GM21381 (cell line): ENCODE measurements around the gene SLC30A1.
"Not testable (repeated sequence)": the region's sequence is repeated elsewhere in the genome, so short reads cannot be mapped to it uniquely, and the experiment has no call there.

Experiments used
- ATAC-seq: cut with Tn5 transposase; IDR thresholded peaks from one replicate; pipeline ENCODE4 v1.9.1; 2021; ENCODE audit warnings: mild to moderate bottlenecking, moderate library complexity; ENCODE audit not compliant: unreplicated experiment

SLC30A1 gene

DNA sequence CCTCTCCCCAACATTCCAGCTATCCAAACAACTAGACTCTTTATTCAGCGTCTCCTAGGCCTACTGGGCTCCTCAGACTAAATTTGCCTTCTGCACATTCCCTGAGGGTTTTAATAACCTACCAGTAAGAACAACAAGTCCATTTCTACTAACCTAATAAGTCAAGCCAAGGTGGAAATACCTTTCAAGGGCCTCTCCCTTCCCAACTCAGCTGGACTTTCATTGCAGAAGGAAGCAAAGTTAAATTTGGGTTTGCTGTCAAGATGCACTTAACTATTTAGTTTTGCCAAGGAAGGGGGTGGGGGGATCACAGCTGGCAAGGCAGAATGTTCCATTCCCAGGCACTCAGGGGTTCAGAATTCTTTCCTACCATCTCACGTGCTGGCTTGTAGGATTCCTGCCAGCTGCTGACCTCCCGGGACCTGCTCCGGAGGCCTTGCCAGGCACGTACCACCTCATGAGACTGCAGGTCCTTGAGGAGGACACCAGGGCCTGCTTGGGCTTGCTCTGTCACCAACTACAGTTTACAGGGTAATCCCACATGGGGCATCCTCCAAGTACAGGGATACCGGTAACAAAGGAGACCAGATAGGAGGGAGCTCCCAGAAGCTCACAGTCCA lies 29.8 kb downstream of the SLC30A1 start:
- ATAC-seq: no peak

- no peak for ATAC-seq
Observed at GRCh38 chr1:211548321-211549091, 30.5 kb downstream of the SLC30A1 start.

DNA sequence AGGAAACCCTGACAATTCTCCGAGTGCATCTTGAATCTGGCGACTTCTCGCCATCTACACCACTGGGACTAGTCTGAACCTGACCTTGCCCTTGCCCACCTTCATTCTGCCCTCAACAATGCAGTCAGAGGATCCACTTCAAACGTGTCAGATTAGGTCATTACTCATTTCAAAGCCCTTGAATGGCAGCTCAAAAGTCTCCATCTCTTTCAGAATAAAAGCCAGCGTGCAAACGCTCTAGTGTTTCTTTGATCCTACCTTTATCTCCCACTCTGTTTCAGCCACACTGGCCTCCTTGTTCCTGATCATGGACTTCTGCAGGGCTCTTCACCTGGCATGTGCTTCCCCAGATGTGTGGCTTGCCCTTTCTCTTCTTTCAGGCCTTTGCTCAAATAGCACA lies 31.3 kb downstream of the SLC30A1 start:
- no peak for ATAC-seq

- ATAC-seq: no peak
Observed at GRCh38 chr1:211546543-211546942, 32.4 kb downstream of the SLC30A1 start.

GRCh38 chr1:211543025-211543424 lies 35.9 kb downstream of the SLC30A1 start:
- no peak for ATAC-seq

GRCh38 chr1:211541720-211542477 lies 37.1 kb downstream of the SLC30A1 start:
- ATAC-seq: no peak

DNA sequence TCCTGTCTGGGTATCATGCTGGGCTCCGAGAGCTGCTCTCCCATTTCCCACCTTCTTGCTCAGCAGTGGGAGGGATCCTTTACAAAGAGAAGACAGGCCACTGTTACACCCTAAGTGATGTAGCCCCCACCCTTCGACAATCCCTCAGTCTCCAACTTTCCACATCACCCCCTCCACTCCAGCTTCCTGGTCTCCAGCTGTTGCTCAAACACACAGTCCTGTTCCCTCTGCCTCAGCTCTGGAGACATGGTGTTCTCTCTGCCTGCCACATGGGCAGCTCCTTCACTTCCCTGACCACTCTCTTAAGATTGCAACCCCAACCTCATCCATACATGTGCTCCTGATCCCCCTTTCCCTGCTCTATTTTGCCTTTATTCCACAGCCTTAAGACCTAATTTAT lies 37.7 kb downstream of the SLC30A1 start:
- no peak for ATAC-seq

DNA sequence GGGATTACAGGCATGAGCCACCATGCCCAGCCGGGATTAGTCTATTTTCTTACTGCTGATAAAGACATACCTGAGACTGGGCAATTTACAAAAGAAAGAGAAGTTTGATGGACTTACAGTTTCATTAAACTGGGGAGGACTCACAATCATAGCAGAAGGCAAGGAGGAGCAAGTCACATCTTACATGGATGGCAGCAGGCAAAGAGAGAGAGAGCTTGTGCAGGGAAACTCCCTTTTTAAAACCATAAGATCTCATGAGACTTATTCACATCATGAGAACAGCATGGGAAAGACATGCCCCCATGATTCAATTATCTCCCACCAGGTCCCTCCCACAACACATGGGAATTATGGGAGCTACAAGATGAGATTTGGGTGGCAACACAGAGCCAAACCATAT lies 38.1 kb downstream of the SLC30A1 start:
- ATAC-seq: not testable (repeated sequence)

GRCh38 chr1:211538287-211538686 lies 40.7 kb downstream of the SLC30A1 start:
- no peak for ATAC-seq

DNA sequence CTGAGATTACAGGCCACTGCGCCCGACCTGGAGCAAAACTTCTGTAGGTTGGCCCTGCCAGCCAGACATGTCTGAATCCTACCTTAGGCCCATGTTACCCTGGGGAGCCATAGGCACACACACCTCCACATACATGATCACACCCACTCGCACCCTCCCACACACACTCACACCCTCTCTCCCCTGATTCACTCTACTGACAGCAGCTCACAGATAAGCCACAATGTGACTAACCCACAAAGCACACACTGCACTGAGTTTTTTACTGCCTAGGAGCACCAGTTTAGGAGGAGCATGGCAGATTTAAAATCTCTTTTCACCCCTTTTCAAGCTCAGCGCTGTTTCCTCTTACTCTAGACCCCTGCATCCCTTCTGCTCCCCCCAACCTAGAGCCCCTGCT lies 41.7 kb downstream of the SLC30A1 start:
- ATAC-seq: no peak

DNA sequence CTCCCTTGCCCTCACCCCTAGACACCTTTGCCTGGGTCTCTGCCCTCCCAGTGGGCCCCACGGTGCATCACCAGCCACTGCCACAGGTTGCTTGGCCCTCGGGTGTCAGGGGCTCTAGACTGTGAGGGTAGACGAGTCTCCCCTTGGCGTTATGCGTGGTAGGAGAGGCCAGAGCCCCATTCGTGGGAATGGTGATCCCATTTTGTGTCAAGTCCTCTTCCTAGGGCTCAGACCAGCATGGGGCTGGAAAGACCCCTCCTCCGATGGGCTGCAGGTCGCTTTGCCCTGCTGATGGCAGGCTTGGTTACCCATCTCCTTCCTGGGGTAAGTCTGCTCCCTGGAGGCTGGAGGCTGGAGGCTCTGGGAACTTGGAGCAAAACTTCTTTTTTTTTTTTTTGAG lies 42.4 kb downstream of the SLC30A1 start:
- no peak for ATAC-seq

- no peak for ATAC-seq
Observed at GRCh38 chr1:211535346-211535745, 43.6 kb downstream of the SLC30A1 start.

GRCh38 chr1:211534545-211535291 lies 44.2 kb downstream of the SLC30A1 start:
- no peak for ATAC-seq

DNA sequence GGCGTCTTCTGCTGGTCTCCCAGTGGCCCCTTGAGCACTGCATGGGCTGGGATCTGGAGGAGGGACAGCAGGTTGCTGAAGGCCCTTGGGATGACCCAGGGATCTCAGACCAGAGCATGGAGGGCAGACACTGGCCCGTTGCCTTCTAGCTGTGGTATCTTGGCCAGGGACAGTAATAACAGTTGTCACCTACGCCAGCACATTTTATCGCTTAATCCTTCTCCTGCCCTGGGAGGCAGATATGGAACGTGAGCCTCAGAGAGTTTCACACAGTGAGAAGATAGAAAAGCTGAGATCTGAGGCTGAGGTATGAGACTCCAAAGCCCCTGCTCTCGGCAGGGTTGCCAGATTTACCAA lies 46.9 kb downstream of the SLC30A1 start:
- no peak for ATAC-seq

GRCh38 chr1:211531194-211532087 lies 47.5 kb downstream of the SLC30A1 start:
- ATAC-seq: no peak

DNA sequence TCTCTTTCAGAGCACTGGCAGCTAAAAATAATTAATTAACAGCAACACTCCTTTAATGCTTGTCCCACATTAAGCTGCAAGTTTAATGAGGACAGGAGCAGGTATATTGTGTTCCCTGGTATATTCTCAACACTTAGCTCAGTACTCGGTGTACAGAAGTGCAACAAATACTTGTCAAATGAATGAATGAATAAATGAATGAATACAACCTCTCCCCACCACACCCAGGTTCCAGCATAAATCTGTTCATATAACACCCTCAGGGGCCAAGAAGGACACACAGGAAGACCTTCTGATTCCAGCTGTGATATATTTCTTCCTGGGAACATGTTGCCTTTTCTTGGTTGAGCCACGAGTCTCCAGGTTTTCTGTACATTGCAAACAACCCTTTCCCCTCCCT lies 48.9 kb downstream of the SLC30A1 start:
- ATAC-seq: no peak

- no peak for ATAC-seq
Observed at GRCh38 chr1:211529453-211529852, 49.5 kb downstream of the SLC30A1 start.

DNA sequence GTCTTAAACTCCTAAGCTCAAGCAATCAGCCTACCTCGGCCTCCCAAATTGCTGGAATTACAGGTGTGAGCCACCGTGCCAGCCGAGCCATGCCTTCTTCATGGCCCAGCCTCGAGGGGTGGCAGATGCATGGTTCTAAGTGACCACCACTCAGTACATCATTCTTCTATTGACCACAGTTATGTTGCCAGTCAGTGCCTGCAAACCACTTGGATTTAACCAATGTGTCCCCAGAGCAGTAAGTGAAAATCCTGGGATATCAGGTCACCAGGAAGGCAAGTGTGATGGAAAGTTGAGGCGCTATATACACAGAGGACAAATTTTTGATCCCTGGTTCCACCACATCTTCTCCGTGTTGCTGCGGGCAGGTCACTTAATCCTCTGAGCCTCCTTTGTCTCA lies 50.0 kb downstream of the SLC30A1 start:
- ATAC-seq: no peak

- no peak for ATAC-seq
Observed at GRCh38 chr1:211527888-211528287, 51.1 kb downstream of the SLC30A1 start.

DNA sequence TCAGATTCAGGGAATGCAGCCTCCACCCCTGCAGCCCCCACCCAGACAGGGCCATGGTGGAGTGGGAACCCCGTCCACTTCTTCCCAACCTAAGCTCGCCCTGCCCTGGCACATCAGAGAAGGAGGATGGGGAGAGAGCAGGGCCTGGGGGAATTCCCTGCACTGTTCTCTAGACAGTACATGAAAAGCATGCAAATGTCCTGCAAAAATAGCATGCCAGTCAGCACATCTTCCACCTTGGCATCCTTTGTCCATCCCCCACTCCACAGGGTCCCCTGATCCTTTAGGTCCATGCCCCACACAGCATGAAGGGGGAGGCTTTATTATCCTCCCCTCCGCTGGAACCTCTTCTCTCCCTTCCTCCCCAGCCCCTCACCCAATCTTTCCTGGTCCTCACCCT lies 52.0 kb downstream of the SLC30A1 start:
- peak; percentile 77 for ATAC-seq
